ENCODE measurements around the gene APOBEC3A.
"Not testable (repeated sequence)": the region's sequence is repeated elsewhere in the genome, so short reads cannot be mapped to it uniquely, and the experiment has no call there.

APOBEC3A gene

GRCh38 chr22:38974170-38974825 is 16.9 kb downstream of the APOBEC3A start:
- H3K4me1 Mint-ChIP-seq = no peaks in the 10 kb centered on the region
- peaks cover 4% of the 10 kb centered on the region for H3K9me3 Mint-ChIP-seq
- no peak for TF ChIP-seq CTCF (IDR thresholded peaks at IDR 0.05; ENCODE audit: unreplicated experiment in 3 of 3)
- peaks cover 6% of the 10 kb centered on the region for H3K27me3 Mint-ChIP-seq (ENCODE audit: low read depth)
- H3K4me3 Mint-ChIP-seq = no peak overlapping the region
- H3K27ac Mint-ChIP-seq = no peak overlapping the region
- no peaks in the 10 kb centered on the region for H3K36me3 Mint-ChIP-seq (ENCODE audit: low read depth)

- Mint-ChIP-seq H3K4me1 (no peaks in the 10 kb centered on the region), H3K27me3 (ENCODE audit: low read depth) (peaks cover 6% of the 10 kb centered on the region), H3K9me3 (peaks cover 4% of the 10 kb centered on the region), H3K4me3 (no peak overlapping the region), H3K36me3 (ENCODE audit: low read depth) (no peaks in the 10 kb centered on the region), H3K27ac (no peak overlapping the region)
- TF ChIP-seq CTCF (IDR thresholded peaks at IDR 0.05; ENCODE audit: unreplicated experiment in 3 of 3) = no peak
These were observed 17.4 kb downstream of the APOBEC3A start for GRCh38 chr22:38974826-38975175.

GRCh38 chr22:38977289-38977688 is 19.9 kb downstream of the APOBEC3A start:
- H3K4me1 Mint-ChIP-seq = peaks cover 13% of the 10 kb centered on the region
- H3K9me3 Mint-ChIP-seq; H3K4me3 Mint-ChIP-seq; H3K36me3 Mint-ChIP-seq (ENCODE audit: low read depth); H3K27ac Mint-ChIP-seq: not testable (repeated sequence)
- peaks cover 12% of the 10 kb centered on the region for H3K27me3 Mint-ChIP-seq (ENCODE audit: low read depth)

- not testable (repeated sequence) for H3K4me3 Mint-ChIP-seq; H3K27me3 Mint-ChIP-seq (ENCODE audit: low read depth); H3K36me3 Mint-ChIP-seq (ENCODE audit: low read depth)
- Mint-ChIP-seq H3K4me1 (peaks cover 14% of the 10 kb centered on the region), H3K9me3 (peaks cover 11% of the 10 kb centered on the region), H3K27ac (peak overlapping the region in 1 of 3 experiments; percentile 85)
These were observed 23.2 kb downstream of the APOBEC3A start for GRCh38 chr22:38980587-38980986.

- Mint-ChIP-seq H3K4me3 (peak overlapping the region; percentile 11 to 80 (median 71)), H3K36me3 (ENCODE audit: low read depth) (peaks cover 3% of the 10 kb centered on the region), H3K9me3 (peaks cover 11% of the 10 kb centered on the region), H3K27ac (peak overlapping the region; percentile 69 to 91 (median 85)), H3K27me3 (ENCODE audit: low read depth) (peaks cover 5% of the 10 kb centered on the region), H3K4me1 (peaks cover 14% of the 10 kb centered on the region)
- peak; percentile 45 to 58 (median 49) for TF ChIP-seq CTCF (IDR thresholded peaks at IDR 0.05; ENCODE audit: unreplicated experiment in 3 of 3)
These were observed 23.9 kb downstream of the APOBEC3A start for GRCh38 chr22:38981005-38981991.

GRCh38 chr22:38981992-38982927 is 24.9 kb downstream of the APOBEC3A start, which contains the start of gene APOBEC3B:
Gene APOBEC3B, plus strand, starts transcription at chr22:38982347. Its CDS starts 107 bp downstream, at chr22:38982454.
- Mint-ChIP-seq H3K36me3 (ENCODE audit: low read depth) (peaks cover 3% of the 10 kb centered on the region), H3K27ac (peak within 1 kb of the TSS; percentile 69 to 91 (median 85)), H3K27me3 (ENCODE audit: low read depth) (peaks cover 5% of the 10 kb centered on the region), H3K4me1 (peaks cover 14% of the 10 kb centered on the region), H3K4me3 (peak within 1 kb of the TSS; percentile 76 to 83 (median 80)), H3K9me3 (peaks cover 7% of the 10 kb centered on the region)
- TF ChIP-seq CTCF (IDR thresholded peaks at IDR 0.05; ENCODE audit: unreplicated experiment in 3 of 3) = no peak

All from nephron (organoid).